ENCODE data around the gene TIGD3.

The TIGD3 gene

GRCh38 chr11:65393513-65394079, 39.0 kb downstream of the TIGD3 start:
- H3K9me3 ChIP-seq (replicated peaks in 1 of 11) = no peaks in the 10 kb centered on the region
- H3K4me1 ChIP-seq = peaks cover 38 to 56% (median 50%) of the 10 kb centered on the region in 10 experiments
- no peaks in the 10 kb centered on the region for H3K27me3 ChIP-seq
- H4K20me1 ChIP-seq = peaks cover 4 to 95% (median 50%) of the 10 kb centered on the region in 11 experiments; a peak in 18 of 22 replicates
- H3K4me2 ChIP-seq = no peak overlapping the region
- H3K9ac ChIP-seq = 0 out of 22 replicates have a peak overlapping the region, but pooled peaks of 1 of the 11 experiments have one; percentile 5
- H3K27ac ChIP-seq = no peak overlapping the region
- no peak for TF ChIP-seq Cebpa-rat (IDR thresholded peaks at IDR 0.05)
- H3K36me3 ChIP-seq = peaks cover 63 to 91% (median 81%) of the 10 kb centered on the region in 11 experiments
- H3K4me3 ChIP-seq = no peak overlapping the region

DNA sequence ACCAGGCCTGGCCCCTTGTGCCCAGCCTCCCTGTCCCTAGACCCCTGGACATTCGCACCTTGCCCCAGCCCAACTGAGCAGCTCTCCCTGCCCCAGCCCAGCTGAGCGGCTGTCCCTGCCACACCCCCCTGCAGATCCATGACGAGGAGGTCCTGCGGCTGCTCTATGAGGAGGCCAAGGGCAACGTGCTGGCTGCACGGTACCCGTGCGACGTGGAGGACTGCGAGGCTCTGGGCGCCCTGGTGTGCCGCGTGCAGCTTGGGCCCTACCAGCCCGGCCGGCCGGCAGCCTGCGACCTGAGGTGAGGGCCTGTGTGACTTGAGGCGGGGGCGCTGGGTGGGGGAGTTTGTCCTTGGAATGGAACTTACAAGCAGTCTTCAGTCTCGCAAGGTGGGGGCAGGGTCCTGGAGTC, 39.6 kb downstream of the TIGD3 start:
- peak overlapping the region in 2 of 11 experiments; percentile 5 to 23; a peak in 3 of 22 replicates for H3K9ac ChIP-seq
- peaks cover 68 to 93% (median 83%) of the 10 kb centered on the region in 11 experiments for H3K36me3 ChIP-seq
- H3K4me1 ChIP-seq = peaks cover 32 to 50% (median 45%) of the 10 kb centered on the region in 10 experiments
- peak overlapping the region in 1 of 11 experiments; percentile 13; a peak in 1 of 22 replicates for H3K27ac ChIP-seq
- peaks cover 2 to 95% (median 47%) of the 10 kb centered on the region in 11 experiments; a peak in 18 of 22 replicates for H4K20me1 ChIP-seq
- H3K9me3 ChIP-seq (replicated peaks in 1 of 11) = no peaks in the 10 kb centered on the region
- H3K4me3 ChIP-seq = no peak overlapping the region
- no peak overlapping the region for H3K4me2 ChIP-seq
- no peaks in the 10 kb centered on the region for H3K27me3 ChIP-seq
- TF ChIP-seq Cebpa-rat (IDR thresholded peaks at IDR 0.05) = no peak

GRCh38 chr11:65395961-65396530, 41.5 kb downstream of the TIGD3 start:
- Histone ChIP-seq H3K27me3 (no peaks in the 10 kb centered on the region), H3K9me3 (replicated peaks in 1 of 11) (no peaks in the 10 kb centered on the region), H3K4me2 (peak overlapping the region in 7 of 11 experiments; percentile 5 to 57 (median 46); a peak in 12 of 22 replicates), H3K9ac (peak overlapping the region in 9 of 11 experiments; percentile 3 to 60 (median 40); a peak in 14 of 22 replicates), H3K27ac (peak overlapping the region in 7 of 11 experiments; percentile 3 to 54 (median 34); a peak in 9 of 22 replicates), H3K4me1 (peaks cover 29 to 47% (median 39%) of the 10 kb centered on the region in 10 experiments), H3K4me3 (no peak overlapping the region), H3K36me3 (peaks cover 86 to 100% (median 95%) of the 10 kb centered on the region in 11 experiments), H4K20me1 (peaks cover 0 to 95% (median 40%) of the 10 kb centered on the region in 11 experiments; a peak in 18 of 22 replicates)
- TF ChIP-seq Cebpa-rat (IDR thresholded peaks at IDR 0.05) = no peak

DNA sequence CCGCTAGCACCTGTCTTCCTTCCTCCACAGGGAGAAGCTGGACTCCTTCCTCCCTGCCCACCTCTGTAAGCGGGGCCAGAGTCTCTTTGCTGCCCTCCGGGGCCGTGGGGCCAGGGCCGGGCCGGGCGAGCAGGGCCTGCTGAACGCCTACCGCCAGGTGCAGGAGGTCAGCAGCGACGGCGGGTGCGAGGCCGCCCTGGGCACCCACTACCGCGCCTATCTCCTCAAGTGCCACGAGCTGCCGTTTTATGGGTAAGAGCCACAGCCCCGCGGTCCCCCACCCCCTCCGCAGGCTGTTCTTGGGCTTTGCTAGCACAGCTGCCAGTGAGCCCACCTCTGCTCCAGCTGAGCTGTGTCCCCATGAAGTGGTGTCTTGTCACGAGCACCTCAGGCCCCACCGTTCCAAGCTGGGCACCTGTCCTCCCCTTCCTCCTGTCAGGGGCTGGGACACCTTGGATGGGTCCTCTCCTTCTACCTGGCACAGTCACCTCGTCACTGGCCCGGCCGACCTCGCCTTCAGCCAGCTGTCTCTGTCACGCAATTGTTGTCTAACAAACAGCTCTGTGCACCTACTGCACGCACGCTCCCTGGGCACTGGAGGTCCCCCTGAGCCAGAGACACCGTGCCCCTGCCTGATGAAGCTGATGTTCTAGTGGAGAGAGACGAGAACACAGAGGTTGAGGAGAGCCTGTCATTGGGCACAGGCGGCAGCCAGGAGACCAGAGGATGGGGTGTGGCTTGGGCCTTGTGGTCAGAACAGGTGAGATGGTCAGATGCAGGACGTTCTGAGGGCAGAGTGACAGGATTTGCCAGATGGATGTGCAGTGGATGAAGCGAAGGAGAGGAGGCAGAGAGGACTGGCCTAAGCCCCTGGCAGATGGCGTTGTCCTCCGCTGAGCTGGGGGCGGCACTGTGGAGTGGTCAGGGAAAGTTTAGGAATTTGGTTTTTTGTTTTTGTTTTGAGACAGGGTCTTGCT, 42.5 kb downstream of the TIGD3 start:
- no peak for TF ChIP-seq Cebpa-rat (IDR thresholded peaks at IDR 0.05)
- Histone ChIP-seq H3K4me1 (peaks cover 19 to 46% (median 37%) of the 10 kb centered on the region in 10 experiments), H3K9me3 (replicated peaks in 1 of 11) (no peaks in the 10 kb centered on the region), H3K36me3 (peaks cover 86 to 97% (median 92%) of the 10 kb centered on the region in 11 experiments), H3K9ac (peak overlapping the region in 2 of 11 experiments; percentile 42 to 60; a peak in 2 of 22 replicates), H3K4me3 (no peak overlapping the region), H3K4me2 (no peak overlapping the region), H3K27ac (peak overlapping the region in 2 of 11 experiments; percentile 8 to 54; a peak in 1 of 22 replicates), H4K20me1 (peaks cover 0 to 88% (median 32%) of the 10 kb centered on the region in 11 experiments; a peak in 17 of 22 replicates), H3K27me3 (no peaks in the 10 kb centered on the region)

GRCh38 chr11:65398362-65398910, 43.9 kb downstream of the TIGD3 start:
- peaks cover 72 to 92% (median 84%) of the 10 kb centered on the region in 11 experiments for H3K36me3 ChIP-seq
- H3K4me2 ChIP-seq = no peak overlapping the region

DNA sequence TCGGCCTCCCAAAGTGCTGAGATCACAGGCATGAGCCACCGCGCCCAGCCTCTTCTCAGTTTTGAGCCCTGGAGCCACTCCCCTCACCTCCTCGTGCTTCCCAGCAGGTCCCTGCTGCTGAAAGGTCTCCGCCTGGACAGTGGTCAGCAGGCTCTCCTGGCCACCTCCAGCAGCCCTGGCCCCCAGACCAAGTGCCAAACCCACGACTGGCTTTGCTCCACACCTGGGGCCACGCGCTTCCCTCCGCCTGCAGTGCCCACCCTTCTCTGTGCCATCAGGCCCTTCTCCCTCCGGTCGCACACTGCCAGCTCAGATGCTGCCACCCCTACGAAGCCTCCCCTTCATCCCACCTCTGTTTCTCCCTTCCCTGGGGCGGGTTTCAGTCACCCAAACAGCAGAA, 44.7 kb downstream of the TIGD3 start:
- Histone ChIP-seq H3K27ac (peak overlapping the region in 5 of 11 experiments; percentile 8 to 54 (median 47); a peak in 5 of 22 replicates), H3K9ac (peak overlapping the region in 6 of 11 experiments; percentile 11 to 62 (median 42); a peak in 3 of 22 replicates)
- no peak for TF ChIP-seq Cebpa-rat (IDR thresholded peaks at IDR 0.05)

More at GRCh38 chr11:65398362-65398910, 43.9 kb downstream of the TIGD3 start:
- H4K20me1 ChIP-seq = peaks cover 0 to 83% (median 22%) of the 10 kb centered on the region in 11 experiments; a peak in 17 of 22 replicates
- H3K27me3 ChIP-seq = no peaks in the 10 kb centered on the region
- TF ChIP-seq Cebpa-rat (IDR thresholded peaks at IDR 0.05) = no peak
- H3K9ac ChIP-seq = no peak overlapping the region
- H3K4me3 ChIP-seq = no peak overlapping the region
- no peaks in the 10 kb centered on the region for H3K9me3 ChIP-seq (replicated peaks in 1 of 11)
- H3K27ac ChIP-seq = no peak overlapping the region
- H3K4me1 ChIP-seq = peaks cover 27 to 53% (median 45%) of the 10 kb centered on the region in 10 experiments

DNA sequence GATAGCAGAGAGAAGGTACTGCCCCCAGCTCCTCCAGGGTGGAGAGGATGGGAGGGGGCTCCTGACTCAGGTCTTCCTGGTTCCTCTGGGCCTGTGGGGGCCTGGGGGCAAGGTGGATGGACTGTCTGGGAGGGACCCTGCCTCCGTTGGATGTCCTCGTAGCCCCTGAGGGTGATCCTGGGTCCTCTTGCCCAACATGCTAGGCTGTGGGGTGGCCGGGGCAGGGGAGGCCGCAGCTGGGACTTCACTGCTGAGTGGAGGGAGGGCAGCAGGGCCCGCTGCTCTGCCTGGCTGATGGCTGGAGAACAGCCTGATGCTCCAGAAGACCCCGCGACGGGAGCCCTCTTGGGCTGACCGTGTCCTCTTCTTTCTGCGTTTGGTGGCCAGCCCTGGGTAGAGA, 45.3 kb downstream of the TIGD3 start:
- H3K9me3 ChIP-seq (replicated peaks in 1 of 11) = no peaks in the 10 kb centered on the region
- peaks cover 0 to 83% (median 15%) of the 10 kb centered on the region in 11 experiments; a peak in 13 of 22 replicates for H4K20me1 ChIP-seq
- no peak for TF ChIP-seq Cebpa-rat (IDR thresholded peaks at IDR 0.05)
- peaks cover 41 to 67% (median 59%) of the 10 kb centered on the region in 10 experiments for H3K4me1 ChIP-seq
- H3K27ac ChIP-seq = peak overlapping the region in 8 of 11 experiments; percentile 5 to 54 (median 27); a peak in 11 of 22 replicates
- H3K27me3 ChIP-seq = no peaks in the 10 kb centered on the region
- peak overlapping the region in 9 of 11 experiments; percentile 33 to 63 (median 39); a peak in 13 of 22 replicates for H3K9ac ChIP-seq
- peaks cover 61 to 82% (median 74%) of the 10 kb centered on the region in 11 experiments for H3K36me3 ChIP-seq
- H3K4me3 ChIP-seq = no peak overlapping the region
- H3K4me2 ChIP-seq = peak overlapping the region in 6 of 11 experiments; percentile 10 to 53 (median 28); a peak in 2 of 22 replicates

More for the DNA sequence above, 44.7 kb downstream of the TIGD3 start:
- Histone ChIP-seq H3K4me1 (peaks cover 35 to 61% (median 53%) of the 10 kb centered on the region in 10 experiments), H3K4me2 (no peak overlapping the region), H3K9me3 (replicated peaks in 1 of 11) (no peaks in the 10 kb centered on the region), H4K20me1 (peaks cover 0 to 83% (median 17%) of the 10 kb centered on the region in 11 experiments; a peak in 15 of 22 replicates), H3K4me3 (no peak overlapping the region), H3K36me3 (peaks cover 64 to 84% (median 76%) of the 10 kb centered on the region in 11 experiments), H3K27me3 (no peaks in the 10 kb centered on the region)

Data from BLaER1 treated with 17β-estradiol and CSF1 and Interleukin-3, amounts not matched to agents 10 nM and 100 nM (cell line).